Occipital lobe (tissue), 2 donors: Measurements from ENCODE around the gene CHMP2B. TPM values are rescaled to one million over a fixed set of nuclear protein-coding genes. Genes with fewer than 3 reads are reported as not detected.
"Not testable (repeated sequence)": the region's sequence is repeated elsewhere in the genome, so short reads cannot be mapped to it uniquely, and the experiment has no call there.

Source experiments
- DNase-seq: peaks from one replicate; lab custom pipeline; 2025; lab: John Stamatoyannopoulos, UW
- total RNA-seq: library from RNA; depleted of rRNA; stranded (reverse); fragments of >200 nt; gene quantifications from one replicate; pipeline ENCODE4 v1.2.3, GENCODE V29; 2014

Gene CHMP2B
- total RNA-seq, 1 donor from 2014 or later: 36.7 TPM

GRCh38 chr3:87229113-87229512, 2.0 kb downstream of the CHMP2B start:
- no peak for DNase-seq

- DNase-seq: no peak
Measured at GRCh38 chr3:87233805-87234204, 6.7 kb downstream of the CHMP2B start.

GRCh38 chr3:87236093-87236492, 9.0 kb downstream of the CHMP2B start:
- DNase-seq: no peak

- no peak for DNase-seq
Measured at GRCh38 chr3:87246662-87247429, 19.7 kb downstream of the CHMP2B start.

GRCh38 chr3:87247430-87247773, 20.3 kb downstream of the CHMP2B start:
- DNase-seq: no peak

GRCh38 chr3:87248231-87248630, 21.1 kb downstream of the CHMP2B start:
- DNase-seq: not testable (repeated sequence)

- no peak for DNase-seq
Measured at GRCh38 chr3:87248831-87249230, 21.7 kb downstream of the CHMP2B start.

- no peak for DNase-seq
Measured at GRCh38 chr3:87250009-87250408, 22.9 kb downstream of the CHMP2B start.

GRCh38 chr3:87260270-87260669, 33.2 kb downstream of the CHMP2B start:
- no peak for DNase-seq

GRCh38 chr3:87261925-87262324, 34.8 kb downstream of the CHMP2B start:
- no peak for DNase-seq

- DNase-seq: no peak
Measured at GRCh38 chr3:87267953-87268645, 41.0 kb downstream of the CHMP2B start.

- DNase-seq: no peak
Measured at GRCh38 chr3:87268646-87269211, 41.6 kb downstream of the CHMP2B start.

- no peak for DNase-seq
Measured at GRCh38 chr3:87269723-87270122, 42.6 kb downstream of the CHMP2B start.

GRCh38 chr3:87270908-87271700, 44.0 kb downstream of the CHMP2B start:
- DNase-seq: no peak

- DNase-seq: no peak
Measured at GRCh38 chr3:87272718-87273341, 45.7 kb downstream of the CHMP2B start.

GRCh38 chr3:87276484-87276883, 49.4 kb downstream of the CHMP2B start, which contains the start of gene POU1F1:
TSS of gene POU1F1 (minus strand) at chr3:87276584. CDS start at chr3:87276462, 122 bp downstream.
- no peak for DNase-seq

- DNase-seq: no peak
Measured at GRCh38 chr3:87287011-87287410, 59.9 kb downstream of the CHMP2B start.

- DNase-seq: no peak
Measured at GRCh38 chr3:87288446-87288845, 61.3 kb downstream of the CHMP2B start.

GRCh38 chr3:87298111-87298718, 71.1 kb downstream of the CHMP2B start:
- no peak for DNase-seq

GRCh38 chr3:87305031-87305430, 77.9 kb downstream of the CHMP2B start:
- DNase-seq: not testable (repeated sequence)
